Gastroesophageal sphincter (tissue), 3 donors: ENCODE measurements around the gene SYTL2.

Source experiments
- CTCF ChIP-seq, 4 experiments: fragments of 200-600 bp in 2 of 4; fragments of 450-650 bp in 2 of 4; sonication (generic) in 1 of 4; IDR thresholded peaks; one replicate each; pipeline ENCODE4 v1.5.1; 2017 to 2019; ENCODE audit warnings: antibody characterized with exemption in 4 of 4, mild to moderate bottlenecking in 2 of 4, moderate library complexity in 2 of 4
- POLR2AphosphoS5 ChIP-seq: sonication (generic); formaldehyde crosslinking; IDR thresholded peaks from one replicate; pipeline ENCODE4 v1.6.1; 2017; ENCODE audit warnings: antibody characterized with exemption

DNA sequence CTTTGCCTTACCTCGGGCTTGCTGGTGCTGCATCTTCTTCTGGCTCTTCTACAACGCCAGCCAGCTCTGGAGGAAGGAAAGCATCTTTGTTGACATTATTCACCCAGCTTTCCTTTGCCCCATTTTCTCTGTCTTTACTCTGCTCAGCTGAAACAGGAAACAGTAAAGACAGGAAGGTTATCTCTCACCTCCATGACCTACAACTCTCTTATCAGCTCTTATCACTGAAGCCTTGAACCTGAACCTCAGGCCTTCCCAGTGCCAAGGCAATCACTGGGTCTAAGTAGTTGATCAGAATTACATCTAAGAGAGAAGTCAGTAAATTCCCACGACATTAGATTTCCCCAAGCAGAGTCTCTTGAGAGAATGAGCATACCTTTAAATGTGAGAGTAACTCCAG, 65.3 kb downstream of the SYTL2 start:
- TF ChIP-seq CTCF (IDR thresholded peaks at IDR 0.05), result no peak
- TF ChIP-seq POLR2AphosphoS5, result no peak
